ENCODE results near the gene HPCAL1.
"Not testable (repeated sequence)": the region's sequence is repeated elsewhere in the genome, so short reads cannot be mapped to it uniquely, and the experiment has no call there.

The HPCAL1 gene

DNA sequence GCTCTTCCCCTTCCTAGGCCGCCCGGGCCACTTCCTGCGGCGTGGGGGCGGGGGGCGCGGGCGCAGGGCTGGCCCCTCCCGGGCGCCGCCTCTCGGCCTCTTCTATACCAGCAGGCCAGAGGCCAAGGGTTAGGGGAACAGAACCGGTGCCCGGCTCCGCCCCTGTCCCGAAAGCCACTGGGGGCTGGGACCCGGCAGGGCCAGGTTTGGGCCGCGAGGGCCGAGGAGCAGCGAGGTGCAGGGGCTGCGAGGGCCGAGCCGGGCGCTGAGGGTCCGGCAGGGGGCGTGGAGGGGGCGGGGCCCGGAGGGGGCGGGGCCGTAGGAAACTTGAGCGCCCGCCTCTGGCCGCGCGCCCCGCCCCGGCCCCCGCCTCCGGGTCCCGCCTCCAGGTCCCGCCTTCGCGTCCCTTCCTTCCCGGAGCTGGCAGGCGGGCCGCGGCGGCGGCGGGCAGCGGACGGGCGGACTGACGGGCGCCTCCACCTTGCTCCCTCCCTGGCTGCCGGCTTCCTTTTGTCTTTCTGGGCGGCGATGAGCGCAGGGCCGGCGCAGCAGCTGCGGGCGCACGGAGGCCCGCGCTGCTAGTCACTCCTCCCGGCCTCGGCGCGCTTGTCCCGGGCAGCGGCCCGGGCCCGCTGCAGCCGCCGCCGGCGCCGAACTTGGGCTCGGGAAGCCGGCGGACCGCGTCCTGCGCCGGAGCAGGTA, at the start of gene HPCAL1:
Gene HPCAL1, plus strand, starts transcription at position 426 of the 702 bp plus-strand sequence. CDS start 116,854 bp downstream, outside the sequence.
- DNase-seq = peak; percentile 73 to 85

DNA sequence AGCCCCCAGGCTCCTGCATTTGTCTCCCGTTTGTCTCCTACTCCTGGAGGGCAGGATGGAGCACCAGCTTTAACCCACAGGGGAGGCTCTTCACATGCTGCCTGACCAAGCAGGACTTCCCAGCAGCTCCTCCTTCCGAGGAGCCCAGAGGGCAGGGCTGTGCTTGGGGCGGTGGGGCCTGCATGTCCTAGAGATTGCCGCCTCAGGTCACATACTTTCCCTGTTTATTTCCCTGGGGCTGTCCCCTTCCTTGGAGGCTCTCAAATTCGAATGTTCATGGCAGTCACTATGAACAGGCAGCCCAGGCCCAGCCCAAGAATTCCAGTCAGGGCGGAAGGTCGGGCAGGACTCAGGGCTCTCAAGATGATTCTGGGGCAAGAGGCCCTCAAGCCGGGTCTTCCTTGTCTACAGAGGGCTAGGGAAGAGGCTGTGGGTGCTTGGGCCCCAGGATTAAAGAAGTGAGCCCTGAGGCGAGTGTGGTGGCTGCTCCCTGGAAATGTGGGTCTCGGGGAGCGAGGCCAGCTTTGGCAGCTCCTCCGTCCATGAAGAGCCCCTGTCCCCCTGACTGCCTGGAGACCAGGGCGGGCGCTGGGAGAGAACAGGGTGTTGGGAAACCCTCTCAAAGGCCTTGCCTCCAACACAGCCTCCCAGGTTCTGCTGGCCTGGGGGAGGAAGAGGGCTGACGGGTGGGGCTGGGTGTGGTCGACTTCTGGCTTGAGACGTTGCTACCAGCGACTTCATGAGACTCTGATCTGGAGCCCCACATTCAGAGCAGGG, 48.9 kb upstream of the HPCAL1 start:
- peak in 1 of 2 donors; percentile 18 for DNase-seq

DNA sequence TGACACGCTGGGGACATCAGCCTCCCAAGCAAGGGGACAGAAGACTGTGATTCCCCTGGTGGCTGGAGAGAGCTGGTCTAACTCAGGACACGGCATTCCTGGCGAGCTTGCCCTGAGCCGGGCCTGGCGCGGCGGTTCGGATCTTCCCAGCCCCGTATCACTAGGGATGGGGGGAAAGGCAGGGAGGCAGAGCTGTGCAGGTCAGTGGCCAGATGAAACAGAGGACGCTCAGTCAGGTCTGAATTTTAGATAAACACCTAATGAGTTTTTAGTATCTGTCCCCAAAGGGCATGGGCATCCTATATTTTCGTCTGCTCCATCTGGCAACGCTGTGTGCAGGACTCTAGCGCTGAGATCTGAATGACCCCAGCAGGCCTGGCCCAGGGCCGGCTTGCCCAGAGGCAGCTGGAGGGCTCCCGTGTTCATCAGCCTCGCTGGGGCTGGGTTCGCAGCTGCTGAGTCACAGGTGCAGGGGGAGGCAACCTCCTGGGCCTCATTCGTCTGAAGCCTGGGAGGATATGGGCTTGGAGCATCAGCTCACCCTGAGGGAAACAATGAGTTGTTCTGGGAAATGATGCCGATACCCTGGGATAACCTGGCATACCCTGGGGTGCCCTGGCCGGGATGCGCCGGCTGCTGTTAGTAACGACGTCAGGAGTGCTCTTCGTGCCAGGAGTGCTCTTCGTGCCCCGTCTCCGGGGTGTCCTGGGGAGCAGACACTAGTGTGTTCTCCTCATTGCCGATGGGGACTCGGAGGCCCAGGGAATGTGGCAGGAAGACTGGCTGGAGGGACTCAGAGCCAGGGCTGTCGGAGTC, 48.1 kb upstream of the HPCAL1 start:
- DNase-seq = no peak

DNA sequence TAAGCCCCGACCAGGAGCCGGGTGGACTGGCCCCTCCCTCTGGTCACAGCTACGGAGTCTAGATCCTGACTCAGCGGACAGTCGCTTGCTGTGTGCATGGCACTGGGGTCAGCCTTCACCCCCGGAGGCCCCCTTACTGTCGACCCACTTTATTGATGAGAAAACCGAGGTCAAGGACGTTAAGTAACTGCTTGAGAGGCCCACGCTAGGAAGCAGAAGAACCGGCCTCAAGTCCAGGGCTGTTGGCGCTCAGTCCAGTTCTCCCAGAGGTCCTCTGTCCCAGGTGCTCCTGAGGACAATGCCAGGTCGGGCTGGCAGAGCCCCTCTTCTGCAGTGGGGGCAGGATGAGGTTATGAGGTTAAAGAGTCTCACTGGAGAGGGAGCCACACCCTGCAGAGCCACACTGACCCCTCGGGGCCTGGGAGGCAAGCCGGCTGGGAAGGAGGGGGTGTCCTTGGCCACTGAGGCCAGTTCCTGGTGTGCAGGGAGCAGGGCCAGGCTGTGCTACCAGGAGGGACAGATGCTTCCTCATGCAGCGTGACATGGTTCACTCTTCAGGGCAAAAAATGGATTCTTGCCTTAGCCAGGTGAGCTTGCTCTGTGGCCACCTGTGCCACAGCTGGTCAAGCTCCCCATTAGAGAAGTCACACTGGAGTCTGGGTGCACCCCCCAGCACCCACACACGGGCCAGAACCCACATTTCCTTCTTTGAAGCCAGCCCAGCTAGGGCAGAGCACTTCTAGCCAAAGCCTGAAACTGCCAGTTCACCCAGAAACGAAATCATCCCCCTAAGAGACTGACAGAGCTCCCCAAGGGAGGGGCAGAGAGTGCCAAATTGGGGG, 47.3 kb upstream of the HPCAL1 start:
- no peak for DNase-seq

DNA sequence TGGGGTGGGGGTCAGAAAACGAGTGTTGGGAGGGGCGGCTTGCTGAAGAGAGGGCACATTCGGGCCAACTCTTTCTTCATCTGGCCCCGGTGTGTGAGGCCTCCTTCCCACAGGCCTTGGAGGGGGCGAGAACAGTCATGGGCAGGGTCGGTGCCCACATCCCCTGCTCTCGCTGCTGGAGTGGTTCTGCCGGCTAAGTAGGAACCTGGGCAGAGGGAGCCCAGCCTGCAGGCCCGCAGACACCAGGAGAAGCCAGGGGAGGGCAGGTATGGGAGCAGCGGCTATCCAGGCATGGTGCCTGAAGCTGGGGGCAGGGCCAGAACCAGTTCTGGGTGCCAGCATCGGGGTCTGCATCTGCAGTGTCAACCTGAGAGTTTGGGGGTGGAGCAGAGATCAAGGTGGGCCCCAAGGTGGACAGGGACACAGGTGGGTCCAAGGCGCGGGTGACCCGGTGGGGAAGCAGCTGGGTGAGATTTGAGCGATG, 46.6 kb upstream of the HPCAL1 start:
- DNase-seq = no peak

DNA sequence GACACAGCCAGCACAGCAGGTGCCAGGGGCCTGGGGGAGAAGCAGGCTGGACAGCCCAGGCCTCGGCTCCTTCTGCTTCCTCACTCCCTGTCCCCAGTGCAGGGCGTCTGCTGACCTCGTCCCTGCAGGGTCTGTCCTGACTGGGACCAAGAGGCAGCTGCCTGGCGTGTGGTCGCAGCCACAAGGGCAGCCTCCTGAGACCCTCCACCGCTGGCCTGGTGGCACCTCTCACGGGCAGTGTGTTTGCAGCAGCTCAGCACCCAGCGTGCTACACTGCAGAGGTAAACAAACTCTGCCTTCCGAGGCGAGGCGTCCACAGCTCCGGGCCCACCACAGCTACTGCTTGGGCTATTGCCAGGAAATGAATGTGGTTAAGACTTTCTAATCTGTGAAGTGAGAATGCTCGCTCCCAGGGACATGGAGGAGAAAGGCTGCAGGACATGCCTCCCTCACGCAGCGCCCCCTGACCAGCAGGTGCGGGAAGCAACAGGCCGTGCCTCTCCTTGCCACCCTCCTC, 46.1 kb upstream of the HPCAL1 start:
- DNase-seq = no peak

DNA sequence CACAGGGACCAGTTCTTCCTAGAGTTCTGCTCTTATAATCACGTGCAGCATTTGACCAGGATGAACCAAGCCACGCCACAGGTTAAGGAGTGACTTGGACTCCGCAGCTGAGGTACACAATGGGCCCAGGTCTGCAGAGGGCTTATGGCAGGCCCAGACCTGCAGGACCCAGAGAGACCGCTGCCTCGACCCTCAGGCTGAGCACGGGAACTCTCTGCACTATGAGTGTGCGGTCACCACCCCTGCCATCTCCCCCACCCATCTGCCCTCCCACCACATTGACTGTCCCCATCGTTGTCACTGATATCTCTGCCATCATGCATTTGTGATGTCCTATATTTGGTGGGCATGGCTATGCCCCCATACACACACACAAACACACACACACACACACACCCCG, 45.7 kb upstream of the HPCAL1 start:
- no peak for DNase-seq

DNA sequence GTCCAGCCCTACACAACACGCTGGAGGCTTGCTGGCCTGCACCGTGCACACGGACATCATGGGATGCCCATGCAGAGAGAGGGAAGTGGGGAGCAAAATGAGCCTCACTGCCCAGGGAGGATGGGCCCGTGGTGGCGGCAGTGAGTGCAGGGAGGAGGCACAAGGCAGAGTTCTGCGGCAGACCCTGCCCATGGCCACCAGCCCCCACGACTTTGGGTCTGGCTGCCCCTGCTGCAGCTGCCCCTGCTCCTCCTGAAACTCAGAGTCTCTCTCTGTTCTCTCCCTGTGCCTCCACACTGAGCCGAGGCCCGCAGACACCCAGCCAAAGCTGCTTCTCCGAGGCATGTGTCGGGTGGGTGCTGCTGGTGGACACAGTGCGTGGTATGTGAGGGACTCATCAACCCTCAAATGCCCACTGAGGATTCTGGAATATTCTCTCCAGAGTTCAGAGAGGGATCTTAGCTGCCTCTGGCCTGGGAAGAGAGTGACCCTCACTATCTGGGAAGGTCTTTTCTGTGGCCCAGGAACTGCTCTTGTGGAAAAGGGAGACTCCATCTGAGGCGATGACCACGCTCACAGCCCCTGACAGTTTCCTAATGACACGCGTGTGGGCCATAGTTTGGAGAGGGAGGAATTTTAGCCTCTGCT, 45.1 kb upstream of the HPCAL1 start:
- no peak for DNase-seq

DNA sequence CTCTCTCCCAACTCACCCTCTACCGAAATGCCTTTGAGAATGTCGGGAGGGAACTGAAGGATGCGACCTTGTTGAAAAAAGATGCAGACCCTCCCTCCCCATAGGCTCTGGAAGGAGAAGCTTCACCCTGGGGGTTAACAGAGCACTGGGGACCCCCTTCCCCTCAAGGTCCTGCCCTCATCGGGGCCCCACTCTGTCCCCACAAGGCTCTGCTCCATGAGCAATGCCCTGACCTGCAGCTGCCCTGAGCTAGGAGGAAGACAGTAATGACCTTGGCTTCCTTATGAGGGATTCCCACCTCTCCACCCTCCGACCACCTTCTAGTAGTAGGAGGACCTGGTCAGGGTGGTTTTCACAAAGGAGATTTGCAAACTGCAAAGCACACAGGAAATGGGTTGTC, 44.4 kb upstream of the HPCAL1 start:
- DNase-seq = no peak

DNA sequence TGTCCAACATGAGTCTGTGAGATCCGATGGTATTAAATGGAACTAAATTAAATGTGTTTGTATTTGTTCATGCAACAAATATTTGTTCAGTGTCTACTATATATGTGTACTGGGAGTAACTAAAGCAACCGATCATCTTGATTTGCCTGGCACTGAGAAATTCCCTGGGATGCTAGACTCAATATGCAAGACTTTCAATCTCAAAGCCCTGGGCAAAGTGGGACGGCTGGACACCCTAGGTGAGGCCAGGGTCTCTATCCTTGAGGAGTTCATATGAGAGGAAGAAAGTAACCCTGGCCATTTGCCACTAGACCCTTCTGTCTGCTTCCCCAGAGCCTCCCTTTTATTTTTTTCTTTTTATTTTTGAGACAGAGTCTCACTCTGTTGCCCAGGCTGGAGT, 44.0 kb upstream of the HPCAL1 start:
- DNase-seq = no peak

DNA sequence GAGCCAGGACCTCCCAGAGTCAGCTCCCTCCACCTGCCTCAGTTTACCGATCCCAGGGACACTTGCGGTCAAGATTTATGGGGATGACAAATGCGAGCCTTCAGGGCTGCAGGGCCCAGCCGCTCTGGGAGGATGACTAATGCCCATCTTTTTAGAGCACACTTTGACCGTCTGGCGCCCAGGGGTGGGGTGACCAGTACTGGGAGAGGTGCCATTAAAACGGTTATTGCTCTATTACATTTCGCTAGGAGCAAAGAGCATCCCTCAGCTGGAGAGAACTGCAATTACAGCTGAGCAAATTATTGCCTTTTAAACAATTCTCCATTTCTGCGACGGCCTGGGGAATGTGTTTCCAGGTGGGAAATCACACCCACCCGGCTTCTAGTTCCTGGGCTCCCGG, 42.6 kb upstream of the HPCAL1 start:
- DNase-seq = no peak

DNA sequence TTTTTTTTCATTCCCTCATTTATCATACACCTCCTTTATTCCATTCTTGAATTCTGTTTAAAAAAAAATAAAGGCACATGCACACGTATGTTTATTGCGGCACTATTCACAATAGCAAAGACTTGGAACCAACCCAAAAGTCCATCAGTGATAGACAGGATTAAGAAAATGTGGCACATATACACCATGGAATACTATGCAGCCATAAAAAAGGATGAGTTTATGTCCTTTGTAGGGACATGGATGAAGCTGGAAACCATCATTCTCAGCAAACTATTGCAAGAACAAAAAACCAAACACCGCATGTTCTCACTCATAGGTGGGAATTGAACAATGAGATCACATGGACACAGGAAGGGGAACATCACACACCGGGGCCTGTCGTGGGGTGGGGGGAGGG, 39.2 kb upstream of the HPCAL1 start:
- DNase-seq = not testable (repeated sequence)

DNA sequence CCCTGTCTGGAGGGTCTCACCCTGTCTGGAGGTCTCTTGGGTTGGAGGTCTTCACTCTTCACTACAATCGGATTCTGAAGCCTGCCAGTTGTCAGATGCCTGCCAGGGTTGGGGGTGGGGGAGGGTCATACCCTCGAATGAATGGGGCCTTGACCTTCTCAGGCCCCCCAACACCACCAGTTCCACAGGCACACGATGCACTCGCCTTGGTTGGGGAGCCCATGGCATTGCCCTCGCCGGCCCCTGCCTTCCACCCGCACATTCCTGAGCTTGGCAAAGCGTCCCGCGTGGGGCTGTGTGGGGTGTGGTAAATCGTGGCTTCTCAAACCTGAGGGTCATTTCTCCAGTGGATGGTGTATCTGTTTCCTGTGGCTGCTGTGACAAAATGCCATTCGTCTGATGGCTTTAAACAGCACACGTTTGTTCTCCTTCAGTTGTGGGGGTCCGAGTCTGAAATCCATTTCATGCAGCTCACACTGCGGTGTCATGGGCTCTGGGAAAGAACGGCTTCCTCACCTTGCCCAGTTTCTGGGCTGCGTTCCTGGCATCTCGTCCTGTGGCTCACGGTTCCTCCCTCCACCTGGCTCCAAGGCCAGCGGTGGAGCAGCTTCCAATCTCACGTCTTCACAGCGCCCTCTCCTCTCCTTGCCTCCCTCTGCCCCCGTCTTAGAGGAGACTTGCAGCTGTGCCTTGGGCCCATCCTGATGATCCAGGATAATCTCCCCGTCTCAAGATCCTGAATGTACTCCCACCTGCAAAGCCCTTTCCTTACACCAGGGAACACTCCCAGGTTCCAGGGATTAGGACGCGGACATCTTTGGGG, 38.0 kb upstream of the HPCAL1 start:
- no peak for DNase-seq

DNA sequence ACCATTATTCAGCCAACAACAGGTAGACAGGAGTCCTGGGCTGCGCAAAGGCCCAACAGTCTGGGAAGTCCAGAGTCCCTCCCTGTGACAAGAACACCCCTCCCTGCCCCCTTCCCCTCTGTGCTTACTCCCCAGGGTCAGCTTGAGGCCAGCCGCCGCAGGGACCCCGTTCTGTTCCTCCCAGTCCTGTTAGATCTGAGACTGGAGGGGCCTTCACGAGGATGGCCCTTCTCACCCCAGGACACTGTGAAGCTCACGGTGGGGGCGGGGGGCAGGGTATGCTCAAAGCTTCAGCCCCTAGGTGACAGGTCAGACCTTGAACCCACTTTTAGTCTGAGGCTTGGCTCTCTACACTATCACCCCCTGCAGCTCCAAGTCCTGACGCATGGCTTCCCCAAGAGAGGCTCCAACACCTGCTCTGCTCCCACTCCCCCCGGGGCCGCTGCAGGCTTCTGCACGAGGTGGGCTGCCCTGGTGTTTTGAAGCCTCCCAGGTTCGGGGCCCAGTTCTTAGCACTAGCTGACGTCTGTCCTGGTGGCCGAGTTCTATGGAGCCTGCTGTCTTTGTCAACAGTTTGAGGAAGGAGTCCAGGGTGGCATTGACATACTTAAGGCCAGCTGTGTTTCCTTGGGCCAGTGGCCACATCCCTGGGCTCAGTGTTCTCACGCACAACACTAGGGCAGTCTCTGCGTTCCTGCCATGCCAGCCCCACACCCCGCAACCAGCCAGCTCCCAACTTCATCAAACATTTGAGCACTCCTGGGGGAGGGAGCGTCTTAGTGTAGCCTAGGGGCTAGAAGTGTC, 37.2 kb upstream of the HPCAL1 start:
- no peak for DNase-seq

DNA sequence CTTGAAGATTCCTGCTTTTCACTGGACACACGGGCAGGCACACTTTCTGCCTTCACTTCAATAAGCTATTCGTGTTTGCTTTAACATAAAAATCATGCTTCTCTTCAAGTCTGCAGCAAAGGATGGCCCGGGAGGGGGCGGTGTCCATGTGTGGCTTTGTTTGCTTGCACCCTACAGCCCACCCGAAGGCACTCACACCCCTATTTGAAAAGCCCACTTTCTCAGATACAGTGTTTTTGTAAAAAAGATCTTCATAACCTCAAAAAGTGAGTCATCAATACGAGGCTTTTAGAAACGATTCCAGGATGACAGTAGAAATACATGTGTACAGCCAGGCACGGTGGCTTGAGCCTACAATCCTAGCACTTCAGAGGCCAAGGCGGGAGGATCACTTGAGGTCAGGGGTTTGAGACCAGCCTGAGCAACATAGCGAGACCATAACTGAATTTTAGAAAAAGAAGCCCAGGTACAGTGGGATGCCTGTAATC, 36.5 kb upstream of the HPCAL1 start:
- DNase-seq = no peak

DNA sequence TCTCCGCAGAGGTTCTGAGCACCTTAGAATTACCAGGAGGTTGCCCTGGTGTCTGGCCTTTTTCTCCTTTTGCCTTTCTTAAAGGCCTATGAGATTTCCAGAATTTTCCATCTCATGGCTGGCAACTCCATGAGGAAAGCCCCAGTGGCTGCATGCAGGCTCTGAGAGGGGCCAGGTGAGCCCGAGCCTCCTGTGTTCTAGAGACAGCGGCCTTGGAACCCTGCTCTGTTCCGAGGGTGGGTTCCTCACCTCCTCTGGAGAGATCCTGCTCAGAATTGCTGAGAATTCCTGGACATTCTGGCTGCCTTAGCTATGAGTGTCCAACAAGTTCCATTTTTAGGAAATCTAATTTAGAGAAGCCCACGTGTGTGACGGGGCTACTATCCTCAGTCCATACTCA, 35.7 kb upstream of the HPCAL1 start:
- DNase-seq = no peak

DNA sequence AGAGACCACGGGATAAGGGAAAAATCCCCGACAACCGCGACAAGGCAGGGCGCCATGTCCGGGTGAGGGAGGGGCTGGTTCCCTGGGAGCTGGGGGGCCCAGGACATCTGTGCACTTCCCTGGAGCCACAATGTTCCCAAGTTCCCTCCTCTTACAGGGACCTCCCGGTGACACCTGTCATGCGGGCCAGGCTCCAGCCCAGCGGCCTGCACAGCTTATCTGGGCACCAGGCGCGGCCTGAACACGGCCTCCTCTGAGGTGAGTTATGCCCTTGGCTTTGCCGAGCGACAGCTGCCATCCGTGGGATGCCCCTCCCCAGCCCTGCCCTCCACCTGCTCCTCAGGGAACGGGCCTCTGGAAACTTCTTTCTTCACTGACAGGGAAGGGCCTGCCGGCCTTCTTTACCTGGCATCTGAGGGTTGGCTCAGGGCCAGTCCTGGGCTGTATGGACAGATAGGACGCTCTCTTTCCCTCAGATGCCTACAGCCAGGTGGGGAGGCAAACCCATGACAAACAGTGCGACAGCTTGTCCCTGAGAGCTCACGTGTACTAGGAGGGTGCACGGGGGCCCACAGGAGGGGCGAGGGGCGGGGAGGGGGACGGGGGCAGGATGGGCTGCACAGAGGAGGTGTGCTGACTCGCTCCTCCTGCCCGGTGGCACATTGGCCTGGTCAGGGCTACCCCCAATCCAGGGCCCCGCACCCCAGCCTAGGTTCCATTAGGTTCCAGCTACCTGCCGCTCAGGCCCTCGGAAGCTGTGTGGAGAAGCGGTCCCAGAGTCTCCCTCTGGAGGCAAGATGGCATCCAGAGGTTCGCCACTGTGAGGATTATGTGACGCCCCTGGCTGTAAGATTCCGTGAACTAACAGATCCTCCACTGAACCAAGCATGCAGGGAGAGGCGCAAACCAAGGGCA, 34.9 kb upstream of the HPCAL1 start:
- DNase-seq = no peak

DNA sequence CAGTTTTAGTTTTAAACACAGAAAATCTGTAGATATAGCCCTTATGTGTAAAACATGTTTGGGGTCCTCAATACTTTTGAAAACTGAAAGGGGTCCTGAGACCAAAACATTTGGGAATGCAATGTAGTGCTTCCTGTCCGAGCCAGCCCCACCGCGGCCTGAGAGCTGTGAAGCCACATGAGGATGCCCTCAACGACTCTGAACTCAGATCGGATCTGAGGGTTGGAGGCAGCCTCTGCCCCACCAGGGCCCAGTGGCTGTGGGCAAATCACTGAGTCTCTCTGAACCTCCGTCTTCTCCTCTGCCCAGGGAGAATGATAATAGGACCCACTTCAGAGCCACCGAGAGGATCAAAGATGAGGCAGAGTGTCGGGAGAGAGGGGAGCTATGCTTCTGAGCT, 33.4 kb upstream of the HPCAL1 start:
- DNase-seq = no peak
